WTC11 (cell line): ENCODE results near the gene ELK3. TPM values are rescaled to one million over a fixed set of nuclear protein-coding genes. Genes with fewer than 3 reads are reported as not detected.

ENCODE experiments used
- ATAC-seq: fragments of 200-7000 bp; cut with Tn5 transposase; 2 replicates; pipeline ENCODE4 v1.10.0; 2021; ENCODE audit warnings: mild to moderate bottlenecking, moderate library complexity
- CTCF ChIA-PET: fragments of 300-600 bp; sonication (Branson Sonifier 250); formaldehyde crosslinking; loops from one replicate; lab custom pipeline; 2021; ENCODE audit warnings: antibody characterized with exemption; lab: Charles Lee
- POLR2A ChIA-PET: fragments of 350-600 bp; sonication (Branson Sonifier 250); formaldehyde crosslinking; loops from one replicate; lab custom pipeline; 2021; ENCODE audit warnings: antibody characterized with exemption; lab: Charles Lee
- DNase-seq: peaks from one replicate; pipeline ENCODE4 v3.0.0; 2021; ENCODE audit warnings: low spot score
- H3K27ac Mint-ChIP-seq: 2 replicates; pipeline ENCODE4 v1.8.0; 2021; ENCODE audit warnings: mixed read lengths
- H3K27me3 Mint-ChIP-seq: 2 replicates; pipeline ENCODE4 v1.8.0; 2021; ENCODE audit warnings: low read depth, mild to moderate bottlenecking, moderate library complexity, mixed read lengths
- H3K36me3 Mint-ChIP-seq: 2 replicates; pipeline ENCODE4 v1.8.0; 2021; ENCODE audit warnings: mixed read lengths
- H3K4me1 Mint-ChIP-seq: 2 replicates; pipeline ENCODE4 v1.8.0; 2022; ENCODE audit warnings: mixed read lengths
- H3K4me3 Mint-ChIP-seq: 2 replicates; pipeline ENCODE4 v1.8.0; 2021; ENCODE audit warnings: mild to moderate bottlenecking, moderate library complexity, mixed read lengths
- H3K9me3 Mint-ChIP-seq: 2 replicates; pipeline ENCODE4 v1.8.0; 2021; ENCODE audit warnings: mixed read lengths
- AFF4 ChIP-seq: sonication (generic); formaldehyde crosslinking; IDR thresholded peaks from 2 replicates; pipeline ENCODE4 v1.8.1; 2023; ENCODE audit warnings: mild to moderate bottlenecking, missing genetic modification reagents, borderline replicate concordance
- CREB1 ChIP-seq: sonication (generic); formaldehyde crosslinking; IDR thresholded peaks from 2 replicates; pipeline ENCODE4 v1.8.0; 2023; ENCODE audit warnings: mild to moderate bottlenecking, missing genetic modification reagents
- E2F1 ChIP-seq: sonication (generic); formaldehyde crosslinking; IDR thresholded peaks from 2 replicates; pipeline ENCODE4 v1.8.0; 2022; ENCODE audit warnings: mild to moderate bottlenecking, missing genetic modification reagents
- ESRRA ChIP-seq: sonication (generic); formaldehyde crosslinking; IDR thresholded peaks from 2 replicates; pipeline ENCODE4 v1.8.1; 2022; ENCODE audit warnings: mild to moderate bottlenecking, missing genetic modification reagents, borderline replicate concordance
- FOXK1 ChIP-seq: sonication (generic); formaldehyde crosslinking; IDR thresholded peaks from 2 replicates; pipeline ENCODE4 v1.8.0; 2022; ENCODE audit warnings: mild to moderate bottlenecking, moderate library complexity, missing genetic modification reagents
- FOXP1 ChIP-seq: sonication (generic); formaldehyde crosslinking; IDR thresholded peaks from 2 replicates; pipeline ENCODE4 v1.8.0; 2022; ENCODE audit warnings: missing genetic modification reagents, mild to moderate bottlenecking, moderate library complexity, borderline replicate concordance
- GRHL2 ChIP-seq: fragments of 250-450 bp; sonication (Bioruptor Pico); IDR thresholded peaks from 2 replicates; pipeline ENCODE4 v1.8.0; 2022; ENCODE audit warnings: mild to moderate bottlenecking, moderate library complexity; ENCODE audit not compliant: insufficient replicate concordance, severe bottlenecking
- HMGA2 ChIP-seq: fragments of 250-450 bp; sonication (Bioruptor Pico); IDR thresholded peaks from 2 replicates; pipeline ENCODE4 v1.4.0; 2021; ENCODE audit warnings: mild to moderate bottlenecking, moderate library complexity
- IRF1 ChIP-seq: sonication (generic); formaldehyde crosslinking; IDR thresholded peaks from 2 replicates; pipeline ENCODE4 v1.8.0; 2023; ENCODE audit warnings: missing genetic modification reagents
- JAZF1 ChIP-seq: fragments of 250-450 bp; sonication (Bioruptor Pico); IDR thresholded peaks from 2 replicates; pipeline ENCODE4 v1.9.0; 2021; ENCODE audit warnings: moderate library complexity, mild to moderate bottlenecking, inconsistent platforms
- MXD4 ChIP-seq: fragments of 250-450 bp; sonication (Bioruptor Pico); IDR thresholded peaks from 2 replicates; pipeline ENCODE4 v1.8.0; 2021; ENCODE audit warnings: mild to moderate bottlenecking, moderate library complexity, borderline replicate concordance
- MYBL2 ChIP-seq: sonication (generic); formaldehyde crosslinking; IDR thresholded peaks from 2 replicates; pipeline ENCODE4 v1.8.1; 2023; ENCODE audit warnings: mild to moderate bottlenecking, moderate library complexity, missing genetic modification reagents
- NFATC4 ChIP-seq: fragments of 250-450 bp; sonication (Bioruptor Pico); IDR thresholded peaks from 2 replicates; pipeline ENCODE4 v1.9.0; 2021; ENCODE audit warnings: mild to moderate bottlenecking
- NFE2L1 ChIP-seq: sonication (generic); formaldehyde crosslinking; IDR thresholded peaks from 2 replicates; pipeline ENCODE4 v1.8.1; 2023; ENCODE audit warnings: missing genetic modification reagents
- NR3C1 ChIP-seq: sonication (generic); formaldehyde crosslinking; conservative IDR thresholded peaks from 2 replicates; pipeline ENCODE4 v1.8.1; 2023; ENCODE audit warnings: low read depth, mild to moderate bottlenecking, missing genetic modification reagents
- OVOL2 ChIP-seq: fragments of 250-450 bp; sonication (Bioruptor Pico); IDR thresholded peaks from 2 replicates; pipeline ENCODE4 v1.9.0; 2021; ENCODE audit warnings: mild to moderate bottlenecking, borderline replicate concordance
- RELA ChIP-seq: sonication (generic); formaldehyde crosslinking; IDR thresholded peaks from 2 replicates; pipeline ENCODE4 v1.8.1; 2022; ENCODE audit warnings: missing genetic modification reagents, mild to moderate bottlenecking, borderline replicate concordance
- RORB ChIP-seq: fragments of 250-450 bp; sonication (Bioruptor Pico); IDR thresholded peaks from 2 replicates; pipeline ENCODE4 v1.9.0; 2021; ENCODE audit warnings: mild to moderate bottlenecking
- TP53 ChIP-seq: sonication (generic); formaldehyde crosslinking; IDR thresholded peaks from 2 replicates; pipeline ENCODE4 v1.8.1; 2023; ENCODE audit warnings: mild to moderate bottlenecking, missing genetic modification reagents
- ZNF219 ChIP-seq: sonication (generic); formaldehyde crosslinking; IDR thresholded peaks from 2 replicates; pipeline ENCODE4 v1.8.0; 2023; ENCODE audit warnings: missing genetic modification reagents, mild to moderate bottlenecking, borderline replicate concordance
- ZNF416 ChIP-seq: fragments of 250-450 bp; sonication (Bioruptor Pico); IDR thresholded peaks from 2 replicates; pipeline ENCODE4 v1.9.0; 2021; ENCODE audit warnings: mild to moderate bottlenecking, inconsistent platforms
- ZNF425 ChIP-seq: fragments of 250-450 bp; sonication (Bioruptor Pico); conservative IDR thresholded peaks from 2 replicates; pipeline ENCODE4 v1.9.0; 2021; ENCODE audit warnings: mild to moderate bottlenecking
- total RNA-seq: library from RNA; stranded (reverse); gene quantifications from 3 replicates; pipeline ENCODE4 v1.2.3, GENCODE V29; 2021
- TF ChIP-seq, protein P1 (sequence below): fragments of 250-450 bp; sonication (Bioruptor Pico); IDR thresholded peaks from 2 replicates; pipeline ENCODE4 v1.8.0; 2021; ENCODE audit warnings: mild to moderate bottlenecking
- TF ChIP-seq, protein P2 (sequence below): sonication (generic); formaldehyde crosslinking; conservative IDR thresholded peaks from 2 replicates; pipeline ENCODE4 v1.8.1; 2023; ENCODE audit warnings: mild to moderate bottlenecking, low read depth, missing genetic modification reagents, moderate library complexity

The ELK3 gene
- total RNA-seq, 1 experiment from 2014 or later, result 16.5 TPM

GRCh38 chr12:96224219-96224615, 30.0 kb downstream of the ELK3 start:
- Mint-ChIP-seq H3K4me1 (peaks cover 15% of the 10 kb centered on the region), H3K27me3 (no peaks in the 10 kb centered on the region), H3K9me3 (no peaks in the 10 kb centered on the region), H3K4me3 (no peak overlapping the region), H3K36me3 (peaks cover 5% of the 10 kb centered on the region; the same call in 1 of the 2 replicates), H3K27ac (no peak overlapping the region)
- POLR2A ChIA-PET, result no interaction called here
- ATAC-seq (no peak), DNase-seq (no peak)
- no peak for TF ChIP-seq JAZF1 (CRISPR knock-in tag)
- TF ChIP-seq OVOL2, result no peak
- no peak for TF ChIP-seq CREB1 (CRISPR knock-in tag)
- TF ChIP-seq FOXK1 (CRISPR knock-in tag), result no peak
- TF ChIP-seq, protein P1, sequence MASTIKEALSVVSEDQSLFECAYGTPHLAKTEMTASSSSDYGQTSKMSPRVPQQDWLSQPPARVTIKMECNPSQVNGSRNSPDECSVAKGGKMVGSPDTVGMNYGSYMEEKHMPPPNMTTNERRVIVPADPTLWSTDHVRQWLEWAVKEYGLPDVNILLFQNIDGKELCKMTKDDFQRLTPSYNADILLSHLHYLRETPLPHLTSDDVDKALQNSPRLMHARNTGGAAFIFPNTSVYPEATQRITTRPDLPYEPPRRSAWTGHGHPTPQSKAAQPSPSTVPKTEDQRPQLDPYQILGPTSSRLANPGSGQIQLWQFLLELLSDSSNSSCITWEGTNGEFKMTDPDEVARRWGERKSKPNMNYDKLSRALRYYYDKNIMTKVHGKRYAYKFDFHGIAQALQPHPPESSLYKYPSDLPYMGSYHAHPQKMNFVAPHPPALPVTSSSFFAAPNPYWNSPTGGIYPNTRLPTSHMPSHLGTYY (CRISPR knock-in tag), result no peak
- TF ChIP-seq NFE2L1, result no peak
- no peak for TF ChIP-seq FOXP1 (CRISPR knock-in tag)
- TF ChIP-seq ZNF425, result no peak
- no peak for TF ChIP-seq MXD4 (CRISPR knock-in tag)
- no peak for TF ChIP-seq GRHL2 (CRISPR knock-in tag)
- TF ChIP-seq ZNF416, result no peak
- no peak for TF ChIP-seq ZNF219
- TF ChIP-seq IRF1 (CRISPR knock-in tag), result no peak
- TF ChIP-seq TP53, result no peak
- TF ChIP-seq E2F1 (CRISPR knock-in tag), result no peak
- CTCF ChIA-PET, result interaction anchor here (1.3 kb wide), 1 partner anchor 9 kb away, joined by 5 read pairs; no protein-coding TSS in a partner anchor

GRCh38 chr12:96225044-96225855, 31.1 kb downstream of the ELK3 start:
- ChIA-PET POLR2A (no interaction called here), CTCF (no interaction called here)
- H3K27me3 Mint-ChIP-seq, result no peaks in the 10 kb centered on the region
- peaks cover 5% of the 10 kb centered on the region; the same call in 1 of the 2 replicates for H3K36me3 Mint-ChIP-seq
- no peak for ATAC-seq
- DNase-seq, result no peak
- no peak overlapping the region for H3K4me3 Mint-ChIP-seq
- peaks cover 5% of the 10 kb centered on the region; the same call in 1 of the 2 replicates for H3K4me1 Mint-ChIP-seq
- H3K9me3 Mint-ChIP-seq, result no peaks in the 10 kb centered on the region
- no peak overlapping the region for H3K27ac Mint-ChIP-seq
- TF ChIP-seq NFE2L1 (no peak), FOXK1 (CRISPR knock-in tag) (no peak), RORB (CRISPR knock-in tag) (no peak), ESRRA (CRISPR knock-in tag) (no peak), NFATC4 (CRISPR knock-in tag) (no peak), HMGA2 (CRISPR knock-in tag) (no peak), RELA (CRISPR knock-in tag) (no peak), AFF4 (no peak), NR3C1 (CRISPR knock-in tag) (no peak), MYBL2 (CRISPR knock-in tag) (no peak)
- TF ChIP-seq, protein P2, sequence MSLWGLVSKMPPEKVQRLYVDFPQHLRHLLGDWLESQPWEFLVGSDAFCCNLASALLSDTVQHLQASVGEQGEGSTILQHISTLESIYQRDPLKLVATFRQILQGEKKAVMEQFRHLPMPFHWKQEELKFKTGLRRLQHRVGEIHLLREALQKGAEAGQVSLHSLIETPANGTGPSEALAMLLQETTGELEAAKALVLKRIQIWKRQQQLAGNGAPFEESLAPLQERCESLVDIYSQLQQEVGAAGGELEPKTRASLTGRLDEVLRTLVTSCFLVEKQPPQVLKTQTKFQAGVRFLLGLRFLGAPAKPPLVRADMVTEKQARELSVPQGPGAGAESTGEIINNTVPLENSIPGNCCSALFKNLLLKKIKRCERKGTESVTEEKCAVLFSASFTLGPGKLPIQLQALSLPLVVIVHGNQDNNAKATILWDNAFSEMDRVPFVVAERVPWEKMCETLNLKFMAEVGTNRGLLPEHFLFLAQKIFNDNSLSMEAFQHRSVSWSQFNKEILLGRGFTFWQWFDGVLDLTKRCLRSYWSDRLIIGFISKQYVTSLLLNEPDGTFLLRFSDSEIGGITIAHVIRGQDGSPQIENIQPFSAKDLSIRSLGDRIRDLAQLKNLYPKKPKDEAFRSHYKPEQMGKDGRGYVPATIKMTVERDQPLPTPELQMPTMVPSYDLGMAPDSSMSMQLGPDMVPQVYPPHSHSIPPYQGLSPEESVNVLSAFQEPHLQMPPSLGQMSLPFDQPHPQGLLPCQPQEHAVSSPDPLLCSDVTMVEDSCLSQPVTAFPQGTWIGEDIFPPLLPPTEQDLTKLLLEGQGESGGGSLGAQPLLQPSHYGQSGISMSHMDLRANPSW (CRISPR knock-in tag), result no peak
